Head of caudate nucleus (tissue), 42 donors: ENCODE data around the gene GPR18.

Experiments used
- DNase-seq, 42 donors: peaks; one replicate each; pipeline versions ENCODE4 v3.0.0 to v3.0.0-alpha.2; 2020 to 2021; ENCODE audit warnings: mixed read lengths in 7 of 42
- intact Hi-C: fragments of 100-400 bp; cut with DNase I; formaldehyde crosslinking; loops from one replicate; pipeline ENCODE4 v1.15.0; 2022

The GPR18 gene

GRCh38 chr13:99294958-99295357 lies 36.8 kb upstream of the GPR18 start:
- intact Hi-C loops = no loop called here
- DNase-seq = no peak

- DNase-seq = no peak
- intact Hi-C loops = no loop called here
Measured at GRCh38 chr13:99294198-99294597, 36.0 kb upstream of the GPR18 start.

- intact Hi-C loops = no loop called here
Measured at GRCh38 chr13:99293178-99293577, 35.0 kb upstream of the GPR18 start.

GRCh38 chr13:99290894-99291293 lies 32.7 kb upstream of the GPR18 start:
- DNase-seq = no peak
- intact Hi-C loops = no loop called here

More at GRCh38 chr13:99293178-99293577, 35.0 kb upstream of the GPR18 start:
- no peak for DNase-seq

- DNase-seq = no peak
- intact Hi-C loops = no loop called here
Measured at GRCh38 chr13:99289674-99290337, 31.6 kb upstream of the GPR18 start.

- no peak for DNase-seq
- intact Hi-C loops = no loop called here
Measured at GRCh38 chr13:99289271-99289670, 31.1 kb upstream of the GPR18 start.

GRCh38 chr13:99288089-99288488 lies 29.9 kb upstream of the GPR18 start:
- DNase-seq = no peak
- intact Hi-C loops = no loop called here

GRCh38 chr13:99287551-99287950 lies 29.4 kb upstream of the GPR18 start:
- DNase-seq = no peak
- intact Hi-C loops = no loop called here

GRCh38 chr13:99285432-99286182 lies 27.4 kb upstream of the GPR18 start:
- no peak for DNase-seq

GRCh38 chr13:99282264-99283231 lies 24.4 kb upstream of the GPR18 start:
- no peak for DNase-seq
- intact Hi-C loops = no loop called here

More at GRCh38 chr13:99285432-99286182, 27.4 kb upstream of the GPR18 start:
- intact Hi-C loops = no loop called here

- peak in 7 of 42 donors; percentile 18 to 46 (median 30) for DNase-seq
- intact Hi-C loops = no loop called here
Measured at GRCh38 chr13:99281811-99282263, 23.7 kb upstream of the GPR18 start.

GRCh38 chr13:99280166-99280565 lies 22.0 kb upstream of the GPR18 start:
- peak in 12 of 42 donors; percentile 9 to 62 (median 35) for DNase-seq

GRCh38 chr13:99279637-99280036 lies 21.5 kb upstream of the GPR18 start:
- no peak for DNase-seq
- intact Hi-C loops = no loop called here

More at GRCh38 chr13:99280166-99280565, 22.0 kb upstream of the GPR18 start:
- intact Hi-C loops = no loop called here

GRCh38 chr13:99278843-99279242 lies 20.7 kb upstream of the GPR18 start:
- no peak for DNase-seq
- intact Hi-C loops = no loop called here

- DNase-seq = no peak
- intact Hi-C loops = no loop called here
Measured at GRCh38 chr13:99278200-99278599, 20.0 kb upstream of the GPR18 start.

- DNase-seq = peak in 16 of 42 donors; percentile 18 to 66 (median 36)
- intact Hi-C loops = no loop called here
Measured at GRCh38 chr13:99277629-99278028, 19.4 kb upstream of the GPR18 start.

GRCh38 chr13:99276706-99277105 lies 18.5 kb upstream of the GPR18 start:
- no peak for DNase-seq
- intact Hi-C loops = no loop called here

- intact Hi-C loops = no loop called here
Measured at GRCh38 chr13:99275093-99275469, 16.9 kb upstream of the GPR18 start.

GRCh38 chr13:99273128-99273527 lies 14.9 kb upstream of the GPR18 start:
- intact Hi-C loops = no loop called here
- no peak for DNase-seq

More at GRCh38 chr13:99275093-99275469, 16.9 kb upstream of the GPR18 start:
- no peak for DNase-seq
